GM12892 (cell line): ENCODE results near the gene CHRNA10.
"Not testable (repeated sequence)": the region's sequence is repeated elsewhere in the genome, so short reads cannot be mapped to it uniquely, and the experiment has no call there.

Experiments used
- POLR2A ChIP-seq: IDR thresholded peaks from 2 replicates; pipeline ENCODE4 v1.6.1; 2011; ENCODE audit warnings: low read depth, low read length, control low read depth
- POLR2AphosphoS5 ChIP-seq: IDR thresholded peaks from 2 replicates; pipeline ENCODE4 v1.6.1; 2011; ENCODE audit warnings: low read depth, low read length, control low read depth
- TAF1 ChIP-seq: IDR thresholded peaks from 2 replicates; pipeline ENCODE4 v1.6.1; 2011; ENCODE audit warnings: low read depth, mild to moderate bottlenecking, control low read depth, low read length, borderline replicate concordance

- not testable (repeated sequence) for TF ChIP-seq POLR2AphosphoS5, POLR2A, TAF1
These were observed 22.3 kb downstream of the CHRNA10 start for GRCh38 chr11:3648843-3649242.
